ENCODE data around the gene GLB1L2.

GLB1L2 gene

GRCh38 chr11:134347441-134347840, 15.7 kb downstream of the GLB1L2 start:
- DNase-seq (ENCODE audit: low spot score): no peak

- DNase-seq (ENCODE audit: low spot score): no peak
Measured at GRCh38 chr11:134349109-134349801, 17.5 kb downstream of the GLB1L2 start.

GRCh38 chr11:134349802-134350355, 18.1 kb downstream of the GLB1L2 start:
- DNase-seq (ENCODE audit: low spot score): no peak

- no peak for DNase-seq (ENCODE audit: low spot score)
Measured at GRCh38 chr11:134350381-134350780, 18.6 kb downstream of the GLB1L2 start.

DNA sequence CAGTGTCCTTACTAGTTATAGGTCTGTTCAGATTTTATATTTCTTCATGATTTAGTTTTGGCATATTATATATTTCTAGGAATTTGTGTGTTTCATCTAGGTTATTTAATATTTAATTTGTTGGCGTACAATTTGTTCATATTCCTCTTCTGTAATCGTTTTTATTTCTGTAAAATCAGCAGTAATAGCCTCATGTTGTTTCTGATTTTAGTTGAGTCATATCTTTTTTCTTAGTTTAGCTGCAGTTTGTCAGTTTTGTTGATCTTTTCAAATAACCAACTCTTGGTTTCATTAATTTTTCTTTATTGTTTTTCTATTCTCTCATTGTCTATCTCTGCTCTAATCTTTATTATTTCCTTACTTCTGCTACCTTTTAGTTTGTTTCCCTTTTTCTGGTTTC, 20.3 kb downstream of the GLB1L2 start:
- no peak for DNase-seq (ENCODE audit: low spot score)

DNA sequence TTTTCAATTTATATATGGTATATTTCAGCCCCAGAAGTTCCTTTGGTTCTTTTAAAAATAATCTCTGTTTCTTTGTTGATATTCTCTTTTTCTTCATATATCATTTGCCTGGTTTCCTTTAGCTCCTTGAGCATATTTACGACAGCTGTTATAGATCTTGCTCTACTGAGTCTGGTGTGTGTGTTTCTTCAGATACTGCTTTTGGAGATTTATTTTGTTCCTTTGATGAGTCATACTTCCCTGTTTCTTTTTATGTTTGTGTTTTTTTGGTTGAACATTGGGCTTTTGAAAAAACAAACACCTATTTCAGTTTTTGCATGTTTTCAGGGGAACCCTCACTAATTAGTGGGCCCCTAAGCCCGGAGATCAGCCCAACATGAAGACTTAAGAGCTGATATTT, 23.3 kb downstream of the GLB1L2 start:
- DNase-seq (ENCODE audit: low spot score): no peak

DNA sequence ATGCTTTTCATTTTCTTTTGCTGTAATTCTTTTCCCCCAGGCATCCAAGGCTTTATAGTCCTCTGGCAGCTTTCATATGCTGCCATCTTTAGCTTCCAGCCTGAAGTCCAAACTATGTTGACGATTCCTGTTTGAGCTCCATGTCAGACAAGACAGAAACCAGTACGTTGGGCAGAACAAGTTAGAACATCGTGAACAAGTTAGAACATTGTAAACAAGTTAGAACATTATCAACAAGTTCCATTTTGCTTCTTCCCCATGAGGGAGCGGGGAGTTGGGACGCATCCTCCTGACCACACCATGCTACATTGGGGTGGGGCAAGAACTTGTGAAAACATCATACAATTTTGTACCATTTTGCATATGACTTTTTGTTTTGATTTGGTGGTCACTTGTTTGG, 23.9 kb downstream of the GLB1L2 start:
- no peak for DNase-seq (ENCODE audit: low spot score)

DNA sequence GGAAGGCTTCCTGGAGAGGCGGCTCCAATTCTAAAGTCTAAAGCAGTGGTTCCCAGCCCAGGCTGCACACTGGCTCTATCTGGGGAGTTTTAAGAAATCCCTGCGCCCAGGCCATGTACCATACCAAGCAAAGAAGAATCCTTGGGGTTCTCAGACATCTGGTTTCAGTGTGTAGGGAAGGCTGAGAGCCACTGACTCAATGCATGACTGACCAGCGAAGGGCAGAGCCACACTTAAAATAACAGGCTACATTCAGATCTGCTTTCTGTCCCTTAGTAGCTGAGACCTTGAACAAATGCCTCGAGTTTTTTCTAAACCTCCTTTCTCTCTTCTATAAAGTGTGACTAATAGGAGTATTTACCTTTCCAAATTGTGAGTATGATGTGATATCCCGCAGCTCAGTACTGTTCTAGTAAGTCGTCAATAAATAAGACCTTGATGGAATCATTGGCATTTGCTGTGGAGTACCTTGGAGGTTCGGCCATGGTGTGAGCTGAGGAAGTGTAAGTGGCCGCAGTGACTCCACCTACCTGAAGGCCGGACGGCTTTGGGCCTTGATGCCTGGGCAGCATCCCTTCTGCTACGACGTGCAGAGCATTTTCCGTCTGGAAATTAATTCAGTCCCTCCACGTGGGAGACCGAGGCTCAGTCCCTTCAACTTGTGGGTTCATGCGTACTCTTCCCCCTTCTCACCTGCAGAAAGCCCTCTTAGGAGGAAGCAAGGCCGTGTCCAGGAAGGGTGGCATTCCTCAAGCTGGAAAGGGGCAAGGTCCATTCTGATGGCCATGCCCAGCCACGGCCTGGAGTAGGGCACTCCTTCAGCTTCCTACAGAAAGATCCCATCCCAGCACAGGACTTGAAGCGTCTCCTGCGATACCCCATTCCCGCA, 25.1 kb downstream of the GLB1L2 start:
- DNase-seq (ENCODE audit: low spot score): no peak

DNA sequence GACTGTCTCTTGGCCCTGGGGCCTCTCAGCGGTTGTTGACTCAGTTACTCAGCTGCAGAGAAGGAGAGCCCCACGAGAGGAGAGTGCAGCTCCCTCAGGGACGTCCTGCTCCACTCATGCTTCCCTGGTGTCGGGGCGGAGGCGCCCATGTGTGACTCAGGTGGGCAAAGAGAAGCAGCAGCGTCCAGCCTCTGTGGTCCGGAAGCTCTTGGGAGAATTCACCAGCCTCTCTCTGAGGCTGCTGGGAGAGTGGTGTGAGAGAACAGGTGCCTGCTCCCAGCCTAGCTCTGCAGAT, 25.7 kb downstream of the GLB1L2 start:
- DNase-seq (ENCODE audit: low spot score): no peak

- no peak for DNase-seq (ENCODE audit: low spot score)
Measured at GRCh38 chr11:134358165-134358855, 26.5 kb downstream of the GLB1L2 start.

GRCh38 chr11:134358856-134359490, 27.2 kb downstream of the GLB1L2 start:
- DNase-seq (ENCODE audit: low spot score): no peak

DNA sequence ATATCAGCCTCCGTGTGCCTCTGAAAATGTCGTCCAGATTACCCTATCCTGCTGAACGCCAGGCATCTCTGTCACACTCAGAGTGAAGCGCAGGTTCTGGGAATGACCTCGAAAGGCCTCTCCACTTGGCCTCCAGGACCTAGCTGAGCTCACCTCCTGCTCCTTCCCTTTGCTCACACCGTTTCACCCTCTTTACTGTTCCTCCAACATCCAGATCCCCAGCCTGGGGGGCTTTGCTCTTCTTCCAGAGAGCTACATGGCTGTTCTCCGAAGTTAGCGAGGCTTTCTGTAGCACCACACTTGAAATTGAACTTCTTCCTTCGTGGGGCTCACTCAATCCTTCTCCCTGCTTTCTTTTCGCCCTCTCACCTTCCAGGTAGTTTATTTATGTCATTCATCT, 27.9 kb downstream of the GLB1L2 start:
- no peak for DNase-seq (ENCODE audit: low spot score)

DNA sequence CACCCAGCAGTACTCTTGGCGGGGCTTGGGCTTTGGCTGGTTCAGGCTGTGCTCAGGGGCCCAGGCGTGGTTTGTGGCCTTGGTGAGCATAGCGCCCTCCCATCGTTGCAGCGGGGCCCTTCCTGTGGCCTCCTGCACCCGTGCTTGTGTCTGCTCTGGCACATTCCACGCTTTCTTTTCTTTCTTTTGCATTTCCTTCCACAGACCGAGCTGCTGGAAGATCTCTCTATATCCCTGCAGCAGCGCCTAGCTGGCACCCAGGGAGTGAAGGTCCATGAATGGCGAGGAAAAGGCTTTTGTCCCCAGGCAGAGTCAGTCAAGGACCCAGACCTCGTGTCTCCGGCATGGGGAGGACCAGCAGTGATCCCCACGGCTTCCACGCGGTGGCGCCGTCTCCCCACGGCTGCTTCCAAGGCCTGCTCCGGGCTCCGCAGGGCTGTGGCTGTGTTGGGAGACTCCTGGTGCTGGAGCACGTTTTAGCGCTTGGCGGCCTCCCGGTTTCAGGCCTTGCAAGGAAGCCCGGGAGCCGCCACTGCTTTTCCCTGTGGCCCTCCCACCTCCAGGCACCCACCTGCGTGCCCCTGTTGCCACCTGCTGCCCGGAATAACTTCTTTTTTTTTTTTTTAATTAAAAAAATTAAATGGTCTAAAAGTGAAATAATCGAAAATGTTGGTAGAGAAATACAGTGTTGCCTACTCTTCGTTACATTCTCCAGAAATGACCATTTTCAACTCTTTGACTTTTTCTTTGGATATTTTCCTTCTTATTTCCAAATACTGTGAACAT, 28.5 kb downstream of the GLB1L2 start:
- DNase-seq (ENCODE audit: low spot score): peak; percentile 88

GRCh38 chr11:134361661-134362060, 29.9 kb downstream of the GLB1L2 start:
- no peak for DNase-seq (ENCODE audit: low spot score)

- no peak for DNase-seq (ENCODE audit: low spot score)
Measured at GRCh38 chr11:134362192-134362901, 30.6 kb downstream of the GLB1L2 start.

- DNase-seq (ENCODE audit: low spot score): no peak
Measured at GRCh38 chr11:134363161-134363560, 31.4 kb downstream of the GLB1L2 start.

GRCh38 chr11:134363592-134363991, 31.8 kb downstream of the GLB1L2 start:
- no peak for DNase-seq (ENCODE audit: low spot score)

DNA sequence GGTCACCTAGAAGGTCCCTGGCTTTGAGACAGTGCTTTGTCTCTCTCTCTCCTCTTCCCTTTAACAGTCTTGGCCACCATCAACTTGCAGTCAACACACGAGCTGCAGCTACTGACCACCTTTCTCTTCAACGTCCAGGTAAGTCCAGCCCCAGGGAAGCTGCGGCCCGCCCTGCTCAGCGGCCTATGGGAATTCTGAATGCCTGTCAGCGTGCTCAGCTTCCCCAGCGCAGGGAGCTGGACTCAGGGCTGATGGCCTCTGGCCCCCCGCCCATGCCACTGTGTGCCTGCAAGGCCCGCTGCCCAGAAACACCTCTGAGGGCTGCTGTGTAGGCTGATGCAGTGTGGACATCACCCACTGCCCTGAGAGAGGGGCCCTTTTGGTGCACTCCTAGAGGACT, 32.5 kb downstream of the GLB1L2 start:
- no peak for DNase-seq (ENCODE audit: low spot score)

GRCh38 chr11:134365011-134365925, 33.5 kb downstream of the GLB1L2 start:
- DNase-seq (ENCODE audit: low spot score): no peak

DNA sequence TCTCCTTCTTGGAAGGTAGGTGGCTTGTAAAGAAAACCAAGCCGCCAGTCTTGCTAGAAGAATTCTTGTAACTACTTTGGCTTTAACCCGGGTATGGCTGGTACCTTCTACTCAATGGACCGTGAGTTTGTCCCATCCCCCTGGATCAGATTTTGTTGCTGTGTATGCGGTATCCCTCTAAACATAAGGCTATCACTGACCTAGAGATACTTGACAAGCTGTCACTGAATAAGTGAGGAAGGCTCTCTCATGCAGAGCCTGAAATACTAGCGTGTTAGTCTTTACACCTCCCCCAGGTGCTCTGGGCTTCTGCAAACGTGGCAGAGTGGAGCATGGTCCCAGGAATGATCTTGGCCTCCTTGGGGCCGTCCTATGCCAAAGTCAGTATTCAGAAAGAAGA, 34.5 kb downstream of the GLB1L2 start:
- DNase-seq (ENCODE audit: low spot score): no peak

Data from GM03348 (cell line).